GM10266 (cell line): ENCODE measurements around the gene PPFIBP2.

ENCODE experiments used
- DNase-seq: peaks from one replicate; pipeline ENCODE4 v3.0.0; 2012; ENCODE audit errors: extremely low spot score
- TF ChIP-seq, protein P1 (sequence below): IDR thresholded peaks from 2 replicates; pipeline ENCODE4 v1.5.1; 2012; ENCODE audit warnings: mild to moderate bottlenecking, low read depth; ENCODE audit not compliant: control insufficient read depth, insufficient read depth; ENCODE audit errors: missing control alignments

Gene PPFIBP2

DNA sequence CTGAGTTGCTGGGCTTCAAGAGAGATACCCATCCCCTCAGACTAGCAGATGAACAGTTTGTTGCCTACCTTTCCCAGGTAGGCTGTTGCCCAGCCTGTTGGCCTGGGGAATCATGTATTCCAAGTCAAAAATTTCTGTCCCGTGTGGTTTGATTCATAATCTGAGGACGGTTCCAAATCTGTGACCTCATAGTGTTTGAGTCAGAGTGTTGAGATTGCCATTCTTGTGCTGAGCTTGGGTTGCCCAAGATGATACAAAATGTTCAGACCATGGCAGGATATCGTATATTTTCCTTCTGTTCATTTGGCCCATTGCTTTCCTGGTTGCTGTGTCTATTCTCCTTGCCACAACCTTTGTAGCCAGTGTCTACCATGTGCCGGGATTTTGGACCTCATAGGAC is 95.2 kb downstream of the PPFIBP2 start:
- no peak for DNase-seq
- TF ChIP-seq, protein P1, sequence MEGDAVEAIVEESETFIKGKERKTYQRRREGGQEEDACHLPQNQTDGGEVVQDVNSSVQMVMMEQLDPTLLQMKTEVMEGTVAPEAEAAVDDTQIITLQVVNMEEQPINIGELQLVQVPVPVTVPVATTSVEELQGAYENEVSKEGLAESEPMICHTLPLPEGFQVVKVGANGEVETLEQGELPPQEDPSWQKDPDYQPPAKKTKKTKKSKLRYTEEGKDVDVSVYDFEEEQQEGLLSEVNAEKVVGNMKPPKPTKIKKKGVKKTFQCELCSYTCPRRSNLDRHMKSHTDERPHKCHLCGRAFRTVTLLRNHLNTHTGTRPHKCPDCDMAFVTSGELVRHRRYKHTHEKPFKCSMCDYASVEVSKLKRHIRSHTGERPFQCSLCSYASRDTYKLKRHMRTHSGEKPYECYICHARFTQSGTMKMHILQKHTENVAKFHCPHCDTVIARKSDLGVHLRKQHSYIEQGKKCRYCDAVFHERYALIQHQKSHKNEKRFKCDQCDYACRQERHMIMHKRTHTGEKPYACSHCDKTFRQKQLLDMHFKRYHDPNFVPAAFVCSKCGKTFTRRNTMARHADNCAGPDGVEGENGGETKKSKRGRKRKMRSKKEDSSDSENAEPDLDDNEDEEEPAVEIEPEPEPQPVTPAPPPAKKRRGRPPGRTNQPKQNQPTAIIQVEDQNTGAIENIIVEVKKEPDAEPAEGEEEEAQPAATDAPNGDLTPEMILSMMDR: no peak

DNA sequence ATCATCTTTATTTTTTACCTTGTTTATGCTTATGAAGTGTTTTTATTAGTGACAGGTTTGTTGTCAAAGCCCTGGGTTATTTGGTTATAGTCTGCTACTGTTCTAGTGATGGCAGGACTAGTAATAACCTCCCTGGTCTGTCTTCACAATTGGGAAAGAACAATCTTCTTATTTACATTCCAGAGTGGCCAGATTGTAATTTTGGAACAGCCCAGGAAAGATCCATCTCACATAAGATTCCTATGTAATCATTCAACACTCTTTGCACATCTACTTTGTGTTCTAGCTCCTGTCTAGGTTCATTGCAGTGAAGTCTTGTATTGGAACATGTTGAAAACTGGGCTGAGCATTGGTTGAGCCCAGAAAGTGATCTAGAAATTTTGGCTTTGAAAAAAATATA is 95.7 kb downstream of the PPFIBP2 start:
- TF ChIP-seq, protein P1: no peak
- DNase-seq: no peak

DNA sequence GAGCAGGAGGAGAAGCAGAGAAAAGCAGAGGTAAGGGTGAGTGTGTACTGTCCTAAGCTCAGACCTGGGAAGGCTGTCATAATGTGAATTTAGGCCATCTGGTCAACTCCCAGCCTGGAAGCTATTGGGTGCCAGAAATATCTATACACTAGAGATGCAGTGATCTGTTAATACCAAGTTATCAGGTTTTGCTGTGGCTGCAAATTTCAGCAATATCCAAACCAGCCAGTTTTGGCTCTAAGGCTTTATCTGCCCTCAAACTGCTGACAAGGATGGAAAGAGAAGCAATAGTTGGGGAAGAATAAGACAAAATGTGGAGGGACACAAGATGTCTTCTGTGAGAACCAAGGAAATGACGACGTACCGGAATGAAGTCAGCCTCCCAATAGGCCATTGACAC is 96.6 kb downstream of the PPFIBP2 start:
- TF ChIP-seq, protein P1: no peak
- no peak for DNase-seq

DNA sequence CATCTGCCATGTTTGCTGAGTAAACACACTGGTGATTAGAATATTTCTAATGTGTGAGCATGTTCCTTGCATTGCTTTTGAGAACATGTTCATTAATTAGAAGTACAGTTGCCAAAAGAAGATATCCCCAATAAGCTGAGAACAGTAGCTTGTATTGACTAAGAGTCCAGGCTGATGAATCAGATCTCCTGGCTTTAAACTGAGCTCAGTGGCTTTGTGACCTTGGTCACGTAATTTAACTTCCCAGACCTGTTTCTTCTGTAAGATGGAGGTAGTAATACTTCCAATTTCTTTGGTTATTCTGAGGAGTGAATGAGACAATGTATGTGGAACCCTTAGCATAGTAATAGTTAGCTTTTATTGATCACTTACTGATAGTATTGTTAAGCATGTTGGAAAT is 97.6 kb downstream of the PPFIBP2 start:
- no peak for DNase-seq
- TF ChIP-seq, protein P1: no peak

DNA sequence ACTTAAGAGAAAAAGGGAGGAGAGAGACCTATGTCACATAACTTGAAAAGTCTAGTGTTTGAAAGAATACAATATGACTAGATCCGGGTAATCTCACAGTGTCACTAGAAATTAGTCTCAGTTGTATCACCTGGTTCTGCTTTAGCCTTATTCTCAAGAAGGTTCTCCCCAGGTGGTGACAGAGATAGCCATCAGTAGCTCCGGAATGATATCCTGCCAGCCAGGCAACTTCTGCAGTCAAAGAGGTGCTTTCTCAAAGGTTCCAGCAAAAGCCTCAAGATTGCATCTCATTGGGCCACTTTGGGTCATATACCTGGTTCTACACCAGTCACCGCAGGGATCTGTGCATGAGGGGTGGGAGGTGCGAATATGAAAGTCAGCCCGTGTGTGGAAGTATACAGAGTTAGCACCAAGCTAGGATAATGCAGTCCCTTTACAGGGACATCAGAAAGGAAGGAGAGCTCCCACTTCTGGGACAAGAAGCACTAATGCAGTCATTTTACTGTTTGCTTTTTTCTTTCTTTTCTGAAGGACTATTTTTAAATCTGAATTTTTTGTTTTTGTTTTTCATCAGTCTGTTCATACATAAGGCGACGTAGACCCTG is 98.4 kb downstream of the PPFIBP2 start:
- no peak for DNase-seq
- TF ChIP-seq, protein P1: no peak

DNA sequence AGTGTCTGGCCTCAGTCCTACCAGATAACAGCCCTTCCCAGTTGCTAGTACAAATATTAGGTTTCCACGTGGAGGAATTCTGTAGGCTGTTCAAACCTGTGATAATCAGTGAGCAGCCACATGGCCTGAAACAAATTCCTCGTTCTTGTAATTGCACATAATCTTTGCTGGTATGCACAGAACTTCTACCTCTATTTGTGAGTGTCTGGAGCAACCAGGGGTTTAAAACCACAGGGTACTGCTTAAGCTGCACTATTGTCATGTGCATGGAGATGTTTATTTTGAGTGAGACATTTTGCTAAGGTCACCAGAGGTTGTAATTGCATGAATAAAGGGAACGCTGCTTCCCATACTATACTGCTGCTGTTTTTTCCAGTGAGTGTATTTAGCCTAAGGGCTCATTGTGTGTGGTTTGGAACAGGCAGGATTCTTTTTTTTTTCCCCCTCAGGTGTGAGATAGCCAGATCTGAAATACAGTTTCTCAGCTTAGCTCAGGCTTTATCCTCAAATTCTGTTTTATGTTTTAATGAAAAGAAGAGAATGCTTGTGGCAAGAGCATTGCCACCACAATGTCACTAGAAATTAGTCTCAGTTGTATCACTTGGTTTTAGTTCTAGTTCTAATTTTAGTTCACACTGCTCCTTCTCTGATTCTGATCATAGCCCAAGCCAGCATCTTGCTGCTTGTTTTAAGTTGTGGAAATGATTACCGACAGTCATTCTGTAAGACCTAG is 99.0 kb downstream of the PPFIBP2 start:
- TF ChIP-seq, protein P1: no peak
- DNase-seq: no peak

DNA sequence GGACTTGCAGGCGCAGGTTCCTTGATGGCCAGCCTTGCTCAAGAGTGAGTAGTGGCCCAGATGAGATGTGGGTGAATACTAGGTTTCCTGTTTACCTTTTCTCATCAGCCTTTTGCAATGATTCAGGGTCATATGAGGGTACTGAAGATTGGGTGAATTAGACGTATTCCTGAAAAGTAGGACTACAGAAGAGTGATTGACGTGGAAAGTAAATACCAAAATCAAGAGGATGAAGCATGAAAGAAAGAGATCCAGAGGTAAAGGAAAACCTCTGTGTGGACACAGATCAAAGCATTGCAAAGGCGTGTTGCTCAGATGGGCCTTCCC is 99.6 kb downstream of the PPFIBP2 start:
- TF ChIP-seq, protein P1: no peak
- DNase-seq: no peak
